AG10803 (cell line): ENCODE measurements around the gene PIM1.
A peak's percentile ranks its signal among the peaks of the same experiment; 100 is the strongest.
"Not testable (repeated sequence)": the region's sequence is repeated elsewhere in the genome, so short reads cannot be mapped to it uniquely, and the experiment has no call there.

Experiments
- DNase-seq: peaks from one replicate; pipeline ENCODE4 v3.0.0; 2010; ENCODE audit warnings: low read depth
- H3K4me3 ChIP-seq: 2 replicates; pipeline ENCODE4 v1.5.1; 2011; ENCODE audit warnings: mild to moderate bottlenecking, low read length, control low read depth
- TF ChIP-seq, protein P1 (sequence below): conservative IDR thresholded peaks from 2 replicates; pipeline ENCODE4 v1.5.1; 2011; ENCODE audit warnings: mild to moderate bottlenecking, low read length, control low read depth, inconsistent platforms

Gene PIM1

GRCh38 chr6:37126961-37127616 is 42.9 kb upstream of the PIM1 start:
- no peak overlapping the region for H3K4me3 ChIP-seq
- TF ChIP-seq, protein P1, sequence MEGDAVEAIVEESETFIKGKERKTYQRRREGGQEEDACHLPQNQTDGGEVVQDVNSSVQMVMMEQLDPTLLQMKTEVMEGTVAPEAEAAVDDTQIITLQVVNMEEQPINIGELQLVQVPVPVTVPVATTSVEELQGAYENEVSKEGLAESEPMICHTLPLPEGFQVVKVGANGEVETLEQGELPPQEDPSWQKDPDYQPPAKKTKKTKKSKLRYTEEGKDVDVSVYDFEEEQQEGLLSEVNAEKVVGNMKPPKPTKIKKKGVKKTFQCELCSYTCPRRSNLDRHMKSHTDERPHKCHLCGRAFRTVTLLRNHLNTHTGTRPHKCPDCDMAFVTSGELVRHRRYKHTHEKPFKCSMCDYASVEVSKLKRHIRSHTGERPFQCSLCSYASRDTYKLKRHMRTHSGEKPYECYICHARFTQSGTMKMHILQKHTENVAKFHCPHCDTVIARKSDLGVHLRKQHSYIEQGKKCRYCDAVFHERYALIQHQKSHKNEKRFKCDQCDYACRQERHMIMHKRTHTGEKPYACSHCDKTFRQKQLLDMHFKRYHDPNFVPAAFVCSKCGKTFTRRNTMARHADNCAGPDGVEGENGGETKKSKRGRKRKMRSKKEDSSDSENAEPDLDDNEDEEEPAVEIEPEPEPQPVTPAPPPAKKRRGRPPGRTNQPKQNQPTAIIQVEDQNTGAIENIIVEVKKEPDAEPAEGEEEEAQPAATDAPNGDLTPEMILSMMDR, result no peak
- DNase-seq, result no peak

GRCh38 chr6:37127961-37128862 is 41.7 kb upstream of the PIM1 start:
- peak; percentile 62 for DNase-seq
- no peak overlapping the region for H3K4me3 ChIP-seq
- TF ChIP-seq, protein P1, result no peak; the same call in 1 of the 2 replicates

GRCh38 chr6:37128863-37129443 is 41.0 kb upstream of the PIM1 start:
- DNase-seq, H3K4me3 ChIP-seq: not testable (repeated sequence)

GRCh38 chr6:37129566-37129965 is 40.4 kb upstream of the PIM1 start:
- no peak overlapping the region for H3K4me3 ChIP-seq
- no peak for DNase-seq
- TF ChIP-seq, protein P1, result no peak

- TF ChIP-seq, protein P1, result no peak
- DNase-seq, result peak; percentile 66
- no peak overlapping the region for H3K4me3 ChIP-seq
These were observed 39.2 kb upstream of the PIM1 start for GRCh38 chr6:37130704-37131103.

GRCh38 chr6:37131104-37131959 is 38.6 kb upstream of the PIM1 start:
- no peak overlapping the region for H3K4me3 ChIP-seq
- DNase-seq, result peak; percentile 51
- TF ChIP-seq, protein P1, result no peak

DNA sequence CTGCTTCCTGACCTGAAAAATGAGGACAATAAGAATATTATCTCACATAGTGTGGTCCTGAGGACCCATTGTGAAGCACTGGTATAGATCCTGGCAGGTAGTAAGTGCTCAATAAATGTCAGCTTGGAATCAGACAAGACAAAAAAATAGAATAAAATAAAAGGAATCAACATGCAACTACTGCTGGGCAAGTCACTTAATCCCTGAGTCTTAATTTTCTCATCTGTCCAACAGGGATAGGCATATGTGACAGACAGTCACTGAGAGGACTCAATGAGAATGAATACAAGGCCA is 38.0 kb upstream of the PIM1 start:
- TF ChIP-seq, protein P1, result no peak
- DNase-seq, result no peak
- no peak overlapping the region for H3K4me3 ChIP-seq
